Right atrium auricular region (tissue), 2 donors: Measurements from ENCODE around the gene FERMT3. TPM values are rescaled to one million over a fixed set of nuclear protein-coding genes. Genes with fewer than 3 reads are reported as not detected.
A peak's percentile ranks its signal among the peaks of the same experiment; 100 is the strongest.

Experiments
- DNase-seq: peaks from one replicate; pipeline ENCODE4 v3.0.0-alpha.2; 2019; ENCODE audit warnings: low spot score
- H3K27ac ChIP-seq, 2 donors: fragments of 200-600 bp; sonication (generic); 1 replicate in 1 of 2; 2 replicates in 1 of 2; pipeline ENCODE4 v1.5.1; 2016 to 2019
- H3K27me3 ChIP-seq, 2 donors: fragments of 200-600 bp; sonication (generic); one replicate each; pipeline versions ENCODE4 v1.5.1 to v1.6.0; 2017 to 2019
- H3K36me3 ChIP-seq: fragments of 200-600 bp; sonication (generic); one replicate; pipeline ENCODE4 v1.5.1; 2016
- H3K4me1 ChIP-seq, 2 donors: fragments of 200-600 bp; sonication (generic); one replicate each; pipeline versions ENCODE4 v1.5.1 to v1.6.0; 2017 to 2019
- H3K4me3 ChIP-seq, 2 donors: fragments of 200-600 bp; sonication (generic); 1 replicate in 1 of 2; 2 replicates in 1 of 2; pipeline ENCODE4 v1.5.1; 2017 to 2019; ENCODE audit warnings: mild to moderate bottlenecking in 1 of 2, moderate library complexity in 1 of 2
- H3K9me3 ChIP-seq, 2 donors: fragments of 200-600 bp; sonication (generic); one replicate each; pipeline ENCODE4 v1.5.1; 2019
- total RNA-seq, 2 donors: library from RNA; depleted of rRNA; stranded (reverse); fragments of >200 nt; gene quantifications; one replicate each; pipeline ENCODE4 v1.1.0, GENCODE V29; 2016
- TF ChIP-seq, protein P1 (sequence below), 2 donors: fragments of 200-600 bp; sonication (generic); IDR thresholded peaks; one replicate each; pipeline ENCODE4 v1.5.1; 2019; ENCODE audit warnings: antibody characterized with exemption in 2 of 2

The FERMT3 gene
- total RNA-seq, 2 donors from 2014 or later = 6.3 to 19.4 TPM

DNA sequence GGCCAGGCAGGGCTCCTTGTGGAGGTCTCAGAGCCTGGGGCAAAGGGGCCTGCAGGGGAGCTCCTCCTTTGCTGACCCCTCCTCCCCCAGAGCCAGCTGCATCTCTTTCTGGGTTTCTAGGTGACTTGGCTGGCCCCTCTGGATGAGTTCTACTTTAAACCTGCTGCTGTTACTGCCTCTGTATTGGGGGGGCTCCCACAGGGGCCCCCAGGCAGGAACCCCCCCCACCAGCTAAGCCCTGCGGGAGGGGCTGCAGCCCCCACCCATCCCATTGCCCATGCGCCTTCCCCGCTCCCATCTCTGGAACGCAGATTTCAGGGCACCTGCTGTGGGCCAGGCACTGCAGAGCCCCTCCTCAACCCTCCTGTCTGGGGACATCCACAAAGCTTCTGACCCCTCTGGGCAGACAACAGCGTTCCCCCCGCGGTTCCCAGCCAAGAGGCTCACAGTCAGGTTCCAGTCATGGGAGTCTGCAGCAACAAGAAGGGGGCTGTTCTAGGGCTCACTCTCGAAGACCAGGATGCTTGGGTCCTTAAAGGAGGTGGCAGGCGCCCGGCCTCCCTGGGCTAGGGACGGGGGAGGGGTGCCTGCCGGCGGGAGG lies 44.0 kb downstream of the FERMT3 start:
- DNase-seq = no peak
- Histone ChIP-seq H3K27ac (peak overlapping the region in 1 of 2 donors; percentile 56), H3K9me3 (no peaks in the 10 kb centered on the region), H3K4me1 (peaks cover 0 to 51% of the 10 kb centered on the region in 2 donors), H3K4me3 (peak overlapping the region; percentile 43 to 83), H3K27me3 (no peaks in the 10 kb centered on the region), H3K36me3 (peaks cover 8% of the 10 kb centered on the region)
- TF ChIP-seq, protein P1, sequence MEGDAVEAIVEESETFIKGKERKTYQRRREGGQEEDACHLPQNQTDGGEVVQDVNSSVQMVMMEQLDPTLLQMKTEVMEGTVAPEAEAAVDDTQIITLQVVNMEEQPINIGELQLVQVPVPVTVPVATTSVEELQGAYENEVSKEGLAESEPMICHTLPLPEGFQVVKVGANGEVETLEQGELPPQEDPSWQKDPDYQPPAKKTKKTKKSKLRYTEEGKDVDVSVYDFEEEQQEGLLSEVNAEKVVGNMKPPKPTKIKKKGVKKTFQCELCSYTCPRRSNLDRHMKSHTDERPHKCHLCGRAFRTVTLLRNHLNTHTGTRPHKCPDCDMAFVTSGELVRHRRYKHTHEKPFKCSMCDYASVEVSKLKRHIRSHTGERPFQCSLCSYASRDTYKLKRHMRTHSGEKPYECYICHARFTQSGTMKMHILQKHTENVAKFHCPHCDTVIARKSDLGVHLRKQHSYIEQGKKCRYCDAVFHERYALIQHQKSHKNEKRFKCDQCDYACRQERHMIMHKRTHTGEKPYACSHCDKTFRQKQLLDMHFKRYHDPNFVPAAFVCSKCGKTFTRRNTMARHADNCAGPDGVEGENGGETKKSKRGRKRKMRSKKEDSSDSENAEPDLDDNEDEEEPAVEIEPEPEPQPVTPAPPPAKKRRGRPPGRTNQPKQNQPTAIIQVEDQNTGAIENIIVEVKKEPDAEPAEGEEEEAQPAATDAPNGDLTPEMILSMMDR (IDR thresholded peaks at IDR 0.05) = no peak

DNA sequence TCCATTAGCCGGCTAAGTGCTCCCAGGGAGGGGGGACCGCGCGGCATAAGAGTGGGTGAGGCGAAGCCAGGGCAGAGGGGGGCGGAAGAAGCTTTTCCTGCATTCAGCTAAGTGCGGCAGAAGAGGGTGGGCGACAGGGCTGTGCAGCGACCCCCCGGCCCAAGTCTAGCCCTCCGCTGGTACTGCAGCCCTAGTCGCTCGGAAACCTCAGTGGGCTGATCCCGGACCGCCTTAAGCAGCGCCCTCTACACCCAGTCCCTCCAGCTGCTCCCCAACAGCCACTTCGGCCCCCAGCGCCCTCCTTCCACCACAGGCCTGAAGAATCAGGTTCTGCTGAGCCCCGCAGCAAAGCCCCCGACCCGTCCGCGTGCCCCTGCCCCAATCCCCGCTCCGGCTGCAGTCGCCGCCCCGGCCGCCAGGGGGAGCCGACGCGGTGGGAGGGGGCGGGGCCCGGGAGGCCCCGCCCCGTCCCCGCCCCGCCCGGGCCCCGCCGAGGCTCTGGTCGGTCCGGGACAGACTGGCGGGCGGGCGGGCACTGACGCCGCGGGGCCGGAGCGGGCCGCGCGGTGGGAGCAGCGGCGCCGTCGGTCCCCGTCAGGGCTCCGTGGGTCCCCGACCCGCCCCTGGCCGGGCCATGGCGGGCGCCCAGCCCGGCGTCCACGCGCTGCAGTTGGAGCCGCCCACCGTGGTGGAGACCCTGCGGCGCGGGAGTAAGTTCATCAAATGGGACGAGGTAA lies 44.7 kb downstream of the FERMT3 start, which contains the start of gene PLCB3:
PLCB3 (plus strand) TSS at position 515 of the 737 bp plus-strand sequence; CDS start at position 635, 120 bp downstream.
- DNase-seq = no peak
- Histone ChIP-seq H3K4me1 (peaks cover 0 to 45% of the 10 kb centered on the region in 2 donors), H3K9me3 (no peaks in the 10 kb centered on the region)

DNA sequence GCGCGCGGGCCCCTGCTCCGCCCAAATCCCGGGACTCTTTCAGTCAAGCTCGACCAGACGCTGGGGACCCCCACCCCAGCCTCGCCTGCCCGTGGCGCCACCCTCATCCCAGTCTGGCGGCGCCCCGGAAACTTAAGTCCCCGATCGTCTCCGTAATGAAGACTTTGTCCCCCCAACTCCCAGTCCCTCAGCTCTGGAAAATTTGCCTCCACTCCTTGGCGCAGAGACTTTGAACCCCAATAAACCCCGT lies 45.2 kb downstream of the FERMT3 start:
- no peaks in the 10 kb centered on the region for H3K27me3 ChIP-seq
- TF ChIP-seq, protein P1 (IDR thresholded peaks at IDR 0.05) = no peak
- H3K4me3 ChIP-seq = peak overlapping the region; percentile 77 to 83
- H3K36me3 ChIP-seq = peaks cover 20% of the 10 kb centered on the region
- H3K4me1 ChIP-seq = peaks cover 0 to 44% of the 10 kb centered on the region in 2 donors
- peak overlapping the region; percentile 63 to 71 for H3K27ac ChIP-seq
- H3K9me3 ChIP-seq = no peaks in the 10 kb centered on the region
- no peak for DNase-seq

More for the DNA sequence above, 44.7 kb downstream of the FERMT3 start, which contains the start of gene PLCB3:
- Histone ChIP-seq H3K4me3 (peak within 1 kb of the TSS; percentile 77 to 83), H3K27ac (peak within 1 kb of the TSS; percentile 63 to 71), H3K36me3 (peaks cover 15% of the 10 kb centered on the region), H3K27me3 (no peaks in the 10 kb centered on the region)
- TF ChIP-seq, protein P1 (IDR thresholded peaks at IDR 0.05) = peak; percentile 87 to 99

DNA sequence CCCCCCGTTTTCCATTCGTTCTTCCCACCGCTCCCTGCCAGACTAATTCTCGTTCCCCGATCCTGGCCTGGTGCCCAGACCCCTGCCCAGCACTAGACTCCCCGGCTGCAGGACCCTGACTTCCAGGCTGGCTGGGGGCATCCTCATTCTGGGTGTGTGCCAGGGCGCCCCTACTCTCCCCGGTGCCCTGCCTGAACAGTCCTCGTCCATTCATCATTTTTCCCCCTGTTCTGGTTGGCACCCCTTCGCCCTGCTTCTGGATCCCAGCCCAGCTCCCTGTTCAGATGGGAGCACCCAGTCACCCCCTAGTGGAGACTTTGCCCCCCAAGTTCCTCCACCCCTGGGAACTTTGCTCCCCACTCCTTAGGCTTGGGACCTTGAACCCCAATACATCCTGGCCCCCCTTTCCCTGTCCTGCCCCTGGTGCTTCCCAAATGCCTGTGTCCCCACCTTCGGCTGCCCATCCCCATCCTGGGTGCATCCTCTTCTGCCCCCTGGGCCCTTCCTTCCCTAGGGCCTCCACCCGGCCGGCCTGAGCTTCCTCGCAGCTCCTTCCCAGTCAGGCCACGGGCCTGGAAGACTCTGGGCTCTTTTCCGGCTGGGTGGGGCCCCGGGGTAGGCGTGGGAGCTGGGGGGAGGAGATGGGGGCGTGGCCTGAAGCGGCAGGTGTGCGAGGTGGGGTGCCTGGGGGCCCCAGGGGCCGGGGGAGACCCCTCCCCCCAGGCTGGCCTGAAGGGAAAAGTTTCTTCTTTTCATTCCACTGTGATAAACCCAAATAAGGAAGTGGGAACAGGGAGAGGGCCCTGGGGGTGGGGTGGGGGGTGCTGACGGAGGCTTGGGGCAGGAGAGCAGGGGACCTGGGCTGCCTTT lies 45.7 kb downstream of the FERMT3 start:
- Histone ChIP-seq H3K9me3 (no peaks in the 10 kb centered on the region), H3K27ac (peak overlapping the region; percentile 63 to 71), H3K4me1 (peaks cover 0 to 40% of the 10 kb centered on the region in 2 donors), H3K27me3 (no peaks in the 10 kb centered on the region), H3K4me3 (peak overlapping the region; percentile 77 to 83), H3K36me3 (peaks cover 20% of the 10 kb centered on the region)
- no peak for DNase-seq
- TF ChIP-seq, protein P1 (IDR thresholded peaks at IDR 0.05) = peak in 1 of 2 donors; percentile 31

DNA sequence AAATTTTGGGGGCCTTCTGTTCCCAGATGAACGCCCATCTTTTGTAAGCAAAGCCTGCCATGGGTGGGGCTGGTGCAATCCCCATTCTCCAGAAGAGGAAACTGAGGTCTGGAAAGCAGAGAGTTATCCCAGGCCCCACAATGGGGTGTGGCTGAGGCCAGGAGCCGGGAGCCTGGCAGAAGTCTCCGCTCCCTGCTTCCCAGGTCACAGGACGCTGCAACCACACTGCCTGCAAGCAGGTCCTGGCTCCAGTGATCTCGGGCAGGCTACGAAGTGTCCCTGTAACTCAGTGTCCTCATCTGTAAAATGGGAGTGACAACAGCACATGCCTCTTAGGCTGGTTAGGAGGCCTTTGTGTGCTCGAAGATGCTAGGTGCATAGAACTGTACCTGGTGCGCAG lies 46.5 kb downstream of the FERMT3 start:
- H3K9me3 ChIP-seq = no peaks in the 10 kb centered on the region
- H3K27me3 ChIP-seq = no peaks in the 10 kb centered on the region
- DNase-seq = no peak
- H3K4me1 ChIP-seq = peaks cover 0 to 33% of the 10 kb centered on the region in 2 donors
- H3K36me3 ChIP-seq = peaks cover 20% of the 10 kb centered on the region
- TF ChIP-seq, protein P1 (IDR thresholded peaks at IDR 0.05) = no peak
- peak overlapping the region in 1 of 2 donors; percentile 83 for H3K4me3 ChIP-seq
- peak overlapping the region in 1 of 2 donors; percentile 71 for H3K27ac ChIP-seq
